Measurements from ENCODE around the gene MVB12B. TPM values are rescaled to one million over a fixed set of nuclear protein-coding genes. Genes with fewer than 3 reads are reported as not detected.

The MVB12B gene
- total RNA-seq, 1 experiment from 2014 or later = 10.9 TPM

DNA sequence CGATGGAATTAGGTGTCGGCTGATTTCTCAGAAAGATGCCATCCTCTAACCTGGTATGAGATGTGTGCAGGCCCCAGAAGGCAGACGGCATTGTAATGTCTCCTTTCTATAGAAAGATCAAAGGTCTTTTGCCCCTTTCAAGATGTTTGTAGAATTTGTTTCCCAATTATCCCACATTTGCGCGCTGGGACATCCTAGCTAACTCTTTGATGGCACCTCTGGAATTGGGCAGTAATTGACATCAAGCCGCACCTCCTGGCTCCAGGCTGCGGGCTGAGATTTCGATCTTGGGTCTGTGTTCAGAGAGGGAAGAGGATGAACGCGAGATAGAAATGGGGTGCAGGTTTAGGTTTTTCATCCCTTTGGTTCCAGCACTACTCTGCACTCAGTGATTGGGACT, 202.3 kb downstream of the MVB12B start:
- no TSS peak for BruUV-seq (replicated peaks)
- ATAC-seq (no peak), DNase-seq (ENCODE audit: low read depth, low spot score) (no peak)
- Histone ChIP-seq H3K79me2 (ENCODE audit: insufficient read depth, low read length) (no peaks in the 10 kb centered on the region), H3K4me3 (replicated peaks in 1 of 2; ENCODE audit: low read depth in 1 of 2, low read length in 2 of 2) (no peak overlapping the region), H4K20me1 (ENCODE audit: insufficient read depth) (no peaks in the 10 kb centered on the region), H3K4me1 (ENCODE audit: control insufficient read depth in 1 of 2, insufficient read depth in 2 of 2, low read length in 2 of 2) (no peaks in the 10 kb centered on the region), H3K9ac (ENCODE audit: low read length) (no peak overlapping the region), H3K36me3 (ENCODE audit: control insufficient read depth in 1 of 2, insufficient read depth in 2 of 2, low read length in 2 of 2) (no peaks in the 10 kb centered on the region), H3K4me2 (ENCODE audit: low read length) (no peak overlapping the region), H3K27me3 (ENCODE audit: insufficient read depth, low read length) (no peaks in the 10 kb centered on the region), H3K27ac (ENCODE audit: low read depth, low read length) (no peak overlapping the region), H2AFZ (ENCODE audit: low read depth, low read length, poor library complexity, severe bottlenecking) (no peak overlapping the region), H3K9me3 (ENCODE audit: control insufficient read depth in 1 of 2, insufficient read depth in 1 of 2, low read depth in 1 of 2, low read length in 2 of 2) (no peaks in the 10 kb centered on the region), H3K9me2 (ENCODE audit: insufficient read depth) (no peaks in the 10 kb centered on the region)
- TF ChIP-seq CEBPB (IDR thresholded peaks at IDR 0.05; ENCODE audit: low read depth) = no peak
- no peak for TF ChIP-seq JUND (IDR thresholded peaks at IDR 0.05)
- intact Hi-C loops (cut with micrococcal nuclease) = no loop called here
- RAD21 ChIA-PET (ENCODE audit: low non-redundant PET in 1 of 2, low total read pairs in 2 of 2, uncharacterized antibody in 2 of 2, unreplicated experiment in 2 of 2) = no interaction called here
- CTCF ChIA-PET = no interaction called here
- POLR2A ChIA-PET = no interaction called here

DNA sequence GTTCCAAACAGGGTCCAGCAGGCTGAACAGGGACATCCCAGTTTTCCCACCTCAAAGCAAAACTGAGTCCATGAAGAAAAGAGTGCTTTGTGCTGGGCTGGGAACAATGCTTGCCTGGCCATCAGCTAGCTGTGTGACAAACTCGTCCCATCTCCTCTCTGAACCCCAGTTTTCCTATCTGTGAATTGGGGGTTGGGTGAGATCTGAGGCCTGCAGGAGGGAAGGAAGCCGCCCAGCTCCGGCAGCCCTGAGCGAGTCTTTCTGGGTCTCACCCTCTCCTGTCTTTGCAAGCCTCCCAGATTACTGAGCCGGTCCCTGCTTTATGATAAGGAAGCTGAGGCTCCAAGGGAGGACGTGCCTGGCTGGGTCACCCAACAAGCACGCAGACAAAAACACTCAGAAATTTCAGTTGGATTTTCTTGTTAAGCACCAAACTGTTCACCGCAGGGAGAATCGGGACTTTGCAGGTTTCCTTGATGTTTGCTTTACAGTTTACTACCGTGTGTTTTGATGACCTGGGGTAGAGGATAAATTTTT, 204.5 kb downstream of the MVB12B start:
- CTCF ChIA-PET = no interaction called here
- no peaks in the 10 kb centered on the region for H3K36me3 ChIP-seq (ENCODE audit: control insufficient read depth in 1 of 2, insufficient read depth in 2 of 2, low read length in 2 of 2)
- RAD21 ChIA-PET (ENCODE audit: low non-redundant PET in 1 of 2, low total read pairs in 2 of 2, uncharacterized antibody in 2 of 2, unreplicated experiment in 2 of 2) = no interaction called here
- ATAC-seq (no peak), DNase-seq (ENCODE audit: low read depth, low spot score) (no peak)
- H4K20me1 ChIP-seq (ENCODE audit: insufficient read depth) = no peaks in the 10 kb centered on the region
- H3K27me3 ChIP-seq (ENCODE audit: insufficient read depth, low read length) = no peaks in the 10 kb centered on the region
- H2AFZ ChIP-seq (ENCODE audit: low read depth, low read length, poor library complexity, severe bottlenecking) = no peak overlapping the region
- H3K9me3 ChIP-seq (ENCODE audit: control insufficient read depth in 1 of 2, insufficient read depth in 1 of 2, low read depth in 1 of 2, low read length in 2 of 2) = no peaks in the 10 kb centered on the region
- no peak overlapping the region for H3K4me3 ChIP-seq (replicated peaks in 1 of 2; ENCODE audit: low read depth in 1 of 2, low read length in 2 of 2)
- TF ChIP-seq YY1 (IDR thresholded peaks at IDR 0.05; ENCODE audit: extremely low read depth, insufficient replicate concordance, low read depth, low read length) (no peak), EZH2 (IDR thresholded peaks at IDR 0.05) (no peak), ZNF274 (IDR thresholded peaks at IDR 0.05; ENCODE audit: low read depth, low read length) (no peak), POLR2AphosphoS5 (IDR thresholded peaks at IDR 0.05; ENCODE audit: low read depth, low read length) (no peak), RAD21 (IDR thresholded peaks at IDR 0.05; ENCODE audit: low read depth) (no peak), JUND (IDR thresholded peaks at IDR 0.05) (no peak), ZFX (IDR thresholded peaks at IDR 0.05) (no peak), SP1 (IDR thresholded peaks at IDR 0.05; ENCODE audit: low read depth) (no peak)
- TF ChIP-seq, protein P1, sequence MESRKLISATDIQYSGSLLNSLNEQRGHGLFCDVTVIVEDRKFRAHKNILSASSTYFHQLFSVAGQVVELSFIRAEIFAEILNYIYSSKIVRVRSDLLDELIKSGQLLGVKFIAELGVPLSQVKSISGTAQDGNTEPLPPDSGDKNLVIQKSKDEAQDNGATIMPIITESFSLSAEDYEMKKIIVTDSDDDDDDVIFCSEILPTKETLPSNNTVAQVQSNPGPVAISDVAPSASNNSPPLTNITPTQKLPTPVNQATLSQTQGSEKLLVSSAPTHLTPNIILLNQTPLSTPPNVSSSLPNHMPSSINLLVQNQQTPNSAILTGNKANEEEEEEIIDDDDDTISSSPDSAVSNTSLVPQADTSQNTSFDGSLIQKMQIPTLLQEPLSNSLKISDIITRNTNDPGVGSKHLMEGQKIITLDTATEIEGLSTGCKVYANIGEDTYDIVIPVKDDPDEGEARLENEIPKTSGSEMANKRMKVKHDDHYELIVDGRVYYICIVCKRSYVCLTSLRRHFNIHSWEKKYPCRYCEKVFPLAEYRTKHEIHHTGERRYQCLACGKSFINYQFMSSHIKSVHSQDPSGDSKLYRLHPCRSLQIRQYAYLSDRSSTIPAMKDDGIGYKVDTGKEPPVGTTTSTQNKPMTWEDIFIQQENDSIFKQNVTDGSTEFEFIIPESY (IDR thresholded peaks at IDR 0.05; ENCODE audit: extremely low read depth, insufficient replicate concordance, low read length) = no peak
- POLR2A ChIA-PET = no interaction called here
- intact Hi-C loops (cut with micrococcal nuclease) = no loop called here
- no TSS peak for BruUV-seq (replicated peaks)
- H3K9me2 ChIP-seq (ENCODE audit: insufficient read depth) = no peaks in the 10 kb centered on the region
- H3K27ac ChIP-seq (ENCODE audit: low read depth, low read length) = no peak overlapping the region
- no peak overlapping the region for H3K9ac ChIP-seq (ENCODE audit: low read length)
- H3K79me2 ChIP-seq (ENCODE audit: insufficient read depth, low read length) = no peaks in the 10 kb centered on the region
- no peak overlapping the region for H3K4me2 ChIP-seq (ENCODE audit: low read length)
- H3K4me1 ChIP-seq (ENCODE audit: control insufficient read depth in 1 of 2, insufficient read depth in 2 of 2, low read length in 2 of 2) = no peaks in the 10 kb centered on the region

Data from HCT116 (cell line).